Mesodermal cell (in vitro differentiated cells): Measurements from ENCODE around the gene MRPL36.

Experiments
- H3K27ac ChIP-seq: 2 replicates; pipeline ENCODE4 v1.7.0; 2013; ENCODE audit warnings: mild to moderate bottlenecking, low read depth, low read length, moderate library complexity; ENCODE audit not compliant: severe bottlenecking
- H3K36me3 ChIP-seq: 2 replicates; pipeline ENCODE4 v1.7.1; 2013; ENCODE audit warnings: mild to moderate bottlenecking, low read length, moderate library complexity; ENCODE audit not compliant: control insufficient read depth, insufficient read depth
- H3K4me1 ChIP-seq: one replicate; pipeline ENCODE4 v1.7.1; 2013; ENCODE audit warnings: mild to moderate bottlenecking, low read length; ENCODE audit not compliant: insufficient read depth, control insufficient read depth, poor library complexity, severe bottlenecking
- H3K4me3 ChIP-seq: 2 replicates; pipeline ENCODE4 v1.7.0; 2013; ENCODE audit warnings: low read length, control low read depth, mild to moderate bottlenecking; ENCODE audit not compliant: insufficient read depth, poor library complexity, severe bottlenecking; ENCODE audit errors: extremely low read depth
- H3K9me3 ChIP-seq: 2 replicates; pipeline ENCODE4 v1.7.1; 2013; ENCODE audit warnings: mild to moderate bottlenecking, low read length, moderate library complexity; ENCODE audit not compliant: control insufficient read depth
- WGBS, 2 experiments: methylation state at CpG; one replicate each; pipeline ENCODE4 v1.1.5; 2013; ENCODE audit warnings: missing lambda C conversion rate in 2 of 2; ENCODE audit not compliant: insufficient coverage in 2 of 2; 5-methylcytosine and 5-hydroxymethylcytosine counted together

The MRPL36 gene

DNA sequence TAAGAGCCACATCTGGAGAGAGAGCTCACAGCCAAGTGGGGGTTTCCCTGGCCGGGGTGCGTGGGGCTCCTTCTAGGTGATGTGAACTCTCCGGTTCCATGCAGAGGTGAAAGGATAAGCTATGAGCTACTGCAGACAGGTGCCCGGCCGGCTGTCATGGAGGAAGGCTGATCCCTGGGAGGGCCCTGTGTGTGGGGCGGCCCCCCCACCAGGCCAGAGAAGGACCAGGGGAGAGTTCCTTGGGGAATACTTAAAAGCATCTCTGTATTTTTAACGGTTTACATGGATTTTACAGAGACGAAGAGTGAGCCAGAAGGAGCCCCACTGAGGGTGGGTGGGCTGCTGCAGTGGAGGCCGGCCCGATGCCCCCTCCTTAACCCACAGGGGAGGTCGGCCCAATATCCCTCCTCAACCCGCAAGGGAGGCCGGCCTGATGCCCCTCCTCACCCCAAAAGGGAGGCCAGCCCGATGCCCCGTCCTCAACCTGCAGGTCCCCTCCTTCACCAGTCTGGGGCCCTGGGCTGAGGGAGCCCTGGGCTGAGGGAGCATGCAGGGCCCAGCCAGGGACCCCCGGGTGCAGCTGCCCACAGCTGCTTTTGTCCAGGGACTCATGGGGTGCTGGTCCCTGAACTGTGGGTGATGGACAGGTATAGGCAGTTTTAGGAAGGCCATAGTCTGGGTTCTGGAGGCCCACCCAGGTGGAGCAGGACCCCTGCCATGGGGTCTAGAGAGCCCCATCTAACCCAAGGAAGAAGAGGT, 31.9 kb downstream of the MRPL36 start:
- 91 to 95% methylated on average over 9 of the region's 16 CpGs for WGBS, 2 experiments

DNA sequence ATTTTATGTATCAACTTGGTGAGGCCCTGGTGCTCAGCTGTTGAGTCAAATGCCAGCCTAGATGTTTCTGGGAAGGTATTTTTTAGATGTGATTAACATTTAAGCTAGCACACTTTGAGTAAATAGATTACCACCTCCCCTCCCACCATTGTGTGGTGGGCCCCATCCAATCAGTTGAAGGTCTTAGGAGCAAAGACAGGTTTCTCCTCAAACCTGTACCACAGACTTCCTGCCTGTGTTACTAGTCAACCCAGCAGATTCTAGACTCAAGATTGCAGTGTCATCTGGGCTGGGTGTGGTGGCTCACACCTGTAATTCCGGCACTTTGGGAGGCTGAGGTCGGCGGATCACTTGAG, 33.8 kb downstream of the MRPL36 start:
- Histone ChIP-seq H3K4me3 (no peak overlapping the region), H3K27ac (no peak overlapping the region), H3K36me3 (no peaks in the 10 kb centered on the region), H3K4me1 (no peaks in the 10 kb centered on the region), H3K9me3 (no peaks in the 10 kb centered on the region)
- 96 to 100% methylated on average over 2 to 3 of the region's 3 CpGs for WGBS, 2 experiments

More for the DNA sequence above, 31.9 kb downstream of the MRPL36 start:
- Histone ChIP-seq H3K36me3 (no peaks in the 10 kb centered on the region), H3K4me3 (no peak overlapping the region), H3K4me1 (no peaks in the 10 kb centered on the region), H3K27ac (no peak overlapping the region), H3K9me3 (no peaks in the 10 kb centered on the region)

- no peak overlapping the region for H3K27ac ChIP-seq
- H3K9me3 ChIP-seq, result no peaks in the 10 kb centered on the region
- 70 to 80% methylated on average over 5 to 10 of the region's 15 CpGs for WGBS, 2 experiments
- H3K4me3 ChIP-seq, result no peak overlapping the region
- H3K36me3 ChIP-seq, result no peaks in the 10 kb centered on the region
- H3K4me1 ChIP-seq, result no peaks in the 10 kb centered on the region
Measured at GRCh38 chr5:1765141-1765879, 34.3 kb downstream of the MRPL36 start.

GRCh38 chr5:1764606-1764960, 35.1 kb downstream of the MRPL36 start:
- Histone ChIP-seq H3K4me3 (no peak overlapping the region), H3K4me1 (no peaks in the 10 kb centered on the region), H3K9me3 (no peaks in the 10 kb centered on the region), H3K27ac (no peak overlapping the region), H3K36me3 (no peaks in the 10 kb centered on the region)
- 89 to 96% methylated on average over 8 to 11 of the region's 11 CpGs for WGBS, 2 experiments

DNA sequence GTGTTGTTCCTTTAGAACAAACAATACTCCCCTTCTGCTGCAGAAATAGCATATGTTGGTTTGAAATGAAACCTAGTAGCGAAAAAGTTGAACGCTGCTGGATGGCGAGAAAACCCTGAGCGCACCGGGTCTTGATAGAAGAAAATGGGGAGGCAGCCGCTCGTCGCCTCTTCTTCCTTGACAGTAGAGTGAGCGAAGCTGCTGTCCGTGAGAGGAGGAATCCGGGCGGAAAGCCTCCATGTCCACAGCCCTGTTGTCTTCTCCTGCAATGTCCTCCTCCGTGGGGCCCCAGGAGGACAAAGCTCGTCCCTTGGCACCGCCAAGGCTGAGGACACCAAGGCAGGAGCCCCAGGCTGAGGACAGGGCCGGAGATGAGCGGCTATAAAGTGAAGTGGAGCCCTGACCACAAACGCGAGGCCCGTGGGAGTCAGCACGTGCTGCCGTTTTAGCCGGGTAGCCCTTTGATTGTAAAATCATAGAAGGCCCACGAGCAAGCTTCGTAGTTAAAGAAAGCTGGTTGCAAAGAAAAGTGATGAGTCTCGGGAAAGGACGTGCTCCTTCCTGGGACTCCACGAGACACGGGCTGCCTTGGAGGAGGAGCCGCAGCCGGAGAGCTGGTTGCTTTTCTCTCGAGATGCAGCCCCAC, 35.6 kb downstream of the MRPL36 start:
- Histone ChIP-seq H3K36me3 (no peaks in the 10 kb centered on the region), H3K27ac (no peak overlapping the region), H3K4me1 (no peaks in the 10 kb centered on the region), H3K4me3 (no peak overlapping the region), H3K9me3 (no peaks in the 10 kb centered on the region)
- WGBS, 2 experiments, result 89 to 90% methylated on average over 28 to 31 of the region's 32 CpGs

DNA sequence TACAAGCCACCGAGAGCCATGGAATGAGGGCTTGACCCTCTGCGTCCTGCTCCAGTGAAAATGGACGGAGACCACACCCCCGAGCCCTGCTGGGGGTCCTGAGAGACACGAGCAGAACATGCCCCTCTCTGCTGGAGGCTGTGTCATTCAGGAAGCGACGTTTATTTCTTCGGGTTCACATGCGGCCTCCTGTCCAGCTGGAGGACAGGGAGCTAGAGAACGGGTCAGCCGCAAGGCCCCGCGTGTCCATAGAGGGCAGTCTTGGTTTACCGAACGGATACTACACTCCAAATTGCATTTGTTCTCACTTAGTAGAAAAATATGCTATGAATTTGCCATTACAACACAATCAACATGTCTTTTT, 36.1 kb downstream of the MRPL36 start:
- no peak overlapping the region for H3K27ac ChIP-seq
- no peak overlapping the region for H3K4me3 ChIP-seq
- H3K9me3 ChIP-seq, result peaks cover 4% of the 10 kb centered on the region
- no peaks in the 10 kb centered on the region for H3K4me1 ChIP-seq
- WGBS, 2 experiments, result 36 to 47% methylated on average over 9 of the region's 15 CpGs
- no peaks in the 10 kb centered on the region for H3K36me3 ChIP-seq

GRCh38 chr5:1762883-1763547, 36.6 kb downstream of the MRPL36 start:
- Histone ChIP-seq H3K27ac (no peak overlapping the region), H3K9me3 (peaks cover 9% of the 10 kb centered on the region), H3K4me3 (no peak overlapping the region), H3K4me1 (no peaks in the 10 kb centered on the region), H3K36me3 (no peaks in the 10 kb centered on the region)
- whole genome bisulfite sequencing, 2 experiments, result 90 to 95% methylated on average over 13 of the region's 13 CpGs

DNA sequence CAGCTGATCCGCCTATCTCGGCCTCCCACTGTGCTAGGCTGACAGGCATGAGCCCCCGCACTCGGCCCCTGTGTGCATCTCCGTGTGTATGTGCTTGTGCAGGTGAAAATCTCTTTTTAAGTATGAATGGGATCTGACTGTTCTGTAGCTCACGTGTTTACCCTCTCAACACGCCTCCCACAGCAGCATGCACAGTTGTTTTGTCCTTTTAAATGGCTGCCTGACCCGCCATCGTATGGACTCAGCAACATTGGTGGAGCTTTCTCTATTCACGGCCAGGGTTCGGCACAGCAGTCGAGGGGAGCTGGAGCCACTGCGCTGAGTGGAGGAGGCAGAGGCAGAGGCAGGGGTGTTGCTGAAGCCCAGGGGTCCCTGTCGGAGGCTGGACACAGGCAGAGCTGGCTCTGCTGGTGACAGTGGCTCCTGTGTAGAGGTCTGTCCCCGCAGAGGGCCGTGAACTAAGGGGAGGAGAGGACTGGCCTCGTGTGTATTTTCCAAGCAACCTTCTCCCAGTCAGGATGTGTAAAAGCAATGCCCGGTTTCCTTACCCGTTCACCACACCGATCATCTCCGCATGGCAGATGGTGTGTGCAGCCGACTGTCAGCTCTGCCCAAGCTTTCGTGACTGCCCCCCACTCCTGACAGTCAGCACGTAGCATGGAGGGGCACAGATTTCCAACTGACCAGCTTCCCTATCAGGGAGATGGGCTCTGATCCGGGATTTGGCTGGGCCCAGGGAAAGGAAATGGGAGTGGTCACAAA, 37.3 kb downstream of the MRPL36 start:
- Histone ChIP-seq H3K4me1 (no peaks in the 10 kb centered on the region), H3K27ac (no peak overlapping the region), H3K9me3 (peaks cover 9% of the 10 kb centered on the region), H3K4me3 (no peak overlapping the region), H3K36me3 (no peaks in the 10 kb centered on the region)
- 90 to 92% methylated on average over 20 of the region's 25 CpGs for WGBS, 2 experiments

DNA sequence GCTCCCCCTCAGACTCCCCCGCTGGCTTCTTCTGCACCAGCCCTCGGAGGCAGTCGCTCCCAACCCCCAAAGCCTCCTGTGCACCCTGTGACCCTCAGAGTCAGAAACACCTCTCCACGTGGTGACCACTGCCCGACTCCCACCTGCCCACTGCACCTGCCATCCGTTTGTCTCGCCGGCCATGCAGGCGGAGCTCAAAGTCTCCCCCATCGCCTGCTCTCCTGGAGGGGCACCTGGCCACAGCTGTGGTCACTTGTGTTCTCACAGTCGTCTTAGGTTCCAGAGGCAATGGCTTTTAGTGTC, 38.2 kb downstream of the MRPL36 start:
- no peaks in the 10 kb centered on the region for H3K4me1 ChIP-seq
- H3K4me3 ChIP-seq, result no peak overlapping the region
- WGBS, 2 experiments, result 91 to 96% methylated on average over 9 to 10 of the region's 11 CpGs
- no peak overlapping the region for H3K27ac ChIP-seq
- H3K9me3 ChIP-seq, result peaks cover 9% of the 10 kb centered on the region
- no peaks in the 10 kb centered on the region for H3K36me3 ChIP-seq

DNA sequence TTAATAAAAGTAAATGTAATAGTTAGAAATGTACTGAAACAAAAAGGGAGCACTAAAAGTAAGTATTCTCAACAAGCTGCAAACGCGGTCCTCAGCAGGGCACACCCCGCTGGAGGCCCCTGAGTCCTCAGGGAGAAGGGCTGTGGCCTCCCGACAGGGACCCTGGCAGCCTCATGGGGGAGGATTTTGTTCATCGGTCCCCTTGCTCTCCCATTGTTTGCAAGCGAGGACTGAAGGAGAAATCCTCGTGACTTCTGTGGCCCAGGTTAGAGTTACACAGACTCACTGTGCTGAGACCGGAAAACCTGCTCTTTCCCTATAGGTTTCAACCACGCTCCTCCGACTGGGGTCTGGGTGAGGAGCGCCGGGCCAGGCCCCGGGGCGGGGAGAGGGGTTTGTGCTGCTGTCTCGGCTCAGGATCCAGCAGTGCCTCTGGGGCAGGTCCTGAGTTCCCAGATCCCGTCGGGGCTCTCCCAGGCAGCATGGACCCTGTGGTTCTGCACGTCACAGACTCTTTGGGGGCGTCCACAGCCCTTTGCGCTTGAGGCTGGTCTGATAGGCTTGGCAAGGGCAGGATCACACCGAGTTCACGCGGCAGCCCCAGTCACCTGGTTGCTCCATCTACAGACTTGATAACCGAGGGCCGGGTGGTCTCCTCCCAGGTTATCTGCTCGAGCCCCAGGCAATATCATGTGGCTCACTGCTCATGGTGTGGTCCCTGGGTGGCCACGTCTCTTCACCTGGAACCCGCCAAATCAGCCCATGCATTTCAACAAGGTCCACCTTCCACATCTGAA, 38.8 kb downstream of the MRPL36 start:
- H3K9me3 ChIP-seq, result peaks cover 9% of the 10 kb centered on the region
- no peak overlapping the region for H3K27ac ChIP-seq
- 88 to 90% methylated on average over 28 of the region's 28 CpGs for WGBS, 2 experiments
- no peaks in the 10 kb centered on the region for H3K36me3 ChIP-seq
- H3K4me1 ChIP-seq, result no peaks in the 10 kb centered on the region
- H3K4me3 ChIP-seq, result no peak overlapping the region
